Non-pigmented ciliary epithelial cell (primary cell): ENCODE measurements around the gene FBXO2.
A peak's percentile ranks its signal among the peaks of the same experiment; 100 is the strongest.

Source experiments
- DNase-seq: peaks from one replicate; pipeline ENCODE4 v3.0.0-alpha.2; 2010; ENCODE audit warnings: low read depth

Gene FBXO2

GRCh38 chr1:11653101-11653860 lies 948 bp downstream of the FBXO2 start:
- no peak for DNase-seq

- DNase-seq, result no peak
Observed at GRCh38 chr1:11652203-11652780, 1.9 kb downstream of the FBXO2 start.

- no peak for DNase-seq
Observed at GRCh38 chr1:11651017-11651416, 3.2 kb downstream of the FBXO2 start.

GRCh38 chr1:11650331-11650991 lies 3.8 kb downstream of the FBXO2 start:
- no peak for DNase-seq

- DNase-seq, result no peak
Observed at GRCh38 chr1:11649624-11650330, 4.5 kb downstream of the FBXO2 start.

- no peak for DNase-seq
Observed at GRCh38 chr1:11649237-11649623, 5.0 kb downstream of the FBXO2 start.

- DNase-seq, result no peak
Observed at GRCh38 chr1:11648732-11649158, 5.5 kb downstream of the FBXO2 start.

- no peak for DNase-seq
Observed at GRCh38 chr1:11648039-11648438, 6.2 kb downstream of the FBXO2 start.

GRCh38 chr1:11647333-11647732 lies 6.9 kb downstream of the FBXO2 start:
- no peak for DNase-seq

GRCh38 chr1:11646317-11646716 lies 7.9 kb downstream of the FBXO2 start:
- no peak for DNase-seq

GRCh38 chr1:11645670-11646265 lies 8.5 kb downstream of the FBXO2 start:
- DNase-seq, result peak; percentile 34

- no peak for DNase-seq
Observed at GRCh38 chr1:11645270-11645669, 9.0 kb downstream of the FBXO2 start.

GRCh38 chr1:11643782-11644181 lies 10.4 kb downstream of the FBXO2 start:
- no peak for DNase-seq

- peak; percentile 24 for DNase-seq
Observed at GRCh38 chr1:11642418-11643017, 11.7 kb downstream of the FBXO2 start.

- no peak for DNase-seq
Observed at GRCh38 chr1:11641776-11642305, 12.4 kb downstream of the FBXO2 start.

- no peak for DNase-seq
Observed at GRCh38 chr1:11640944-11641343, 13.3 kb downstream of the FBXO2 start.

GRCh38 chr1:11640101-11640500 lies 14.1 kb downstream of the FBXO2 start:
- DNase-seq, result no peak

GRCh38 chr1:11639372-11639771 lies 14.9 kb downstream of the FBXO2 start:
- no peak for DNase-seq

- no peak for DNase-seq
Observed at GRCh38 chr1:11638121-11638520, 16.1 kb downstream of the FBXO2 start.

- no peak for DNase-seq
Observed at GRCh38 chr1:11634365-11635192, 19.6 kb downstream of the FBXO2 start.
